Caco-2 (cell line): ENCODE data around the gene RNF186. TPM values are rescaled to one million over a fixed set of nuclear protein-coding genes. Genes with fewer than 3 reads are reported as not detected.

Experiments
- BruUV-seq: library from RNA; stranded (reverse); fragments of 400-500 nt; replicated peaks from 2 replicates; lab custom pipeline; 2021; lab: Mats Ljungman, UMichigan
- CTCF ChIA-PET: fragments of 300-600 bp; sonication (Branson Sonifier 250); formaldehyde crosslinking; loops from one replicate; lab custom pipeline; 2022; ENCODE audit warnings: antibody characterized with exemption; lab: Charles Lee
- POLR2A ChIA-PET: fragments of 300-600 bp; sonication (Branson Sonifier 250); formaldehyde crosslinking; loops from one replicate; lab custom pipeline; 2022; ENCODE audit warnings: antibody characterized with exemption; lab: Charles Lee
- DNase-seq, 2 experiments: peaks; one replicate each; pipeline versions ENCODE4 v3.0.0 to v3.0.0-alpha.2; 2020 to 2022
- H3K27me3 ChIP-seq: replicated peaks from 2 replicates; pipeline ENCODE4 v1.6.0; 2011; ENCODE audit warnings: low read length; ENCODE audit not compliant: control insufficient read depth, insufficient read depth
- H3K36me3 ChIP-seq: 2 replicates; pipeline ENCODE4 v1.5.1; 2011; ENCODE audit warnings: low read length; ENCODE audit not compliant: control insufficient read depth, insufficient read depth
- H3K4me1 ChIP-seq: fragments of 250-450 bp; sonication (Bioruptor Pico); 2 replicates; pipeline ENCODE4 v1.5.1; 2020; ENCODE audit warnings: mild to moderate bottlenecking
- H3K4me3 ChIP-seq: 2 replicates; pipeline ENCODE4 v1.5.1; 2011; ENCODE audit warnings: low read depth, mild to moderate bottlenecking, control low read depth, low read length
- H3K9me3 ChIP-seq: fragments of 250-450 bp; sonication (Bioruptor Pico); 2 replicates; pipeline ENCODE4 v1.5.1; 2020; ENCODE audit warnings: mild to moderate bottlenecking, moderate library complexity
- H3K27ac Mint-ChIP-seq: one replicate; pipeline ENCODE4 v1.8.0; 2022; ENCODE audit warnings: mixed read lengths; ENCODE audit not compliant: unreplicated experiment
- H3K27me3 Mint-ChIP-seq: one replicate; pipeline ENCODE4 v1.8.0; 2022; ENCODE audit warnings: mixed read lengths; ENCODE audit not compliant: insufficient read depth, unreplicated experiment
- H3K36me3 Mint-ChIP-seq: one replicate; pipeline ENCODE4 v1.8.0; 2022; ENCODE audit warnings: mild to moderate bottlenecking, mixed read lengths; ENCODE audit not compliant: insufficient read depth, unreplicated experiment
- H3K4me1 Mint-ChIP-seq: one replicate; pipeline ENCODE4 v1.8.0; 2022; ENCODE audit warnings: low read depth, mixed read lengths; ENCODE audit not compliant: unreplicated experiment
- H3K4me3 Mint-ChIP-seq: one replicate; pipeline ENCODE4 v1.8.0; 2022; ENCODE audit warnings: mild to moderate bottlenecking, moderate library complexity, mixed read lengths; ENCODE audit not compliant: unreplicated experiment
- H3K9me3 Mint-ChIP-seq: one replicate; pipeline ENCODE4 v1.8.0; 2022; ENCODE audit warnings: mixed read lengths; ENCODE audit not compliant: unreplicated experiment
- intact Hi-C: fragments of 100-400 bp; cut with micrococcal nuclease; formaldehyde crosslinking; loops from one replicate; pipeline ENCODE4 v1.10.0; 2022; ENCODE audit not compliant: unreplicated experiment
- total RNA-seq: library from RNA; stranded (reverse); gene quantifications from 2 replicates; pipeline ENCODE4 v1.2.3, GENCODE V29; 2022
- TF ChIP-seq, protein P1 (sequence below), 2 experiments: fragments of 200-600 bp in 1 of 2; IDR thresholded peaks; 1 replicate in 1 of 2; 2 replicates in 1 of 2; pipeline versions ENCODE4 v1.5.1 to v1.8.0; 2011 to 2022; ENCODE audit warnings: antibody characterized with exemption in 1 of 2, control low read depth in 1 of 2, inconsistent platforms in 1 of 2, low read depth in 1 of 2, low read length in 1 of 2, mild to moderate bottlenecking in 1 of 2, moderate library complexity in 1 of 2; ENCODE audit not compliant: insufficient read depth in 1 of 2, severe bottlenecking in 1 of 2, unreplicated experiment in 1 of 2

RNF186 gene
- total RNA-seq, 1 experiment from 2014 or later: not detected

- Mint-ChIP-seq H3K9me3 (no peaks in the 10 kb centered on the region), H3K27ac (no peak overlapping the region), H3K4me1 (no peaks in the 10 kb centered on the region), H3K27me3 (peaks cover 2% of the 10 kb centered on the region), H3K36me3 (no peaks in the 10 kb centered on the region), H3K4me3 (no peak overlapping the region)
- Histone ChIP-seq H3K36me3 (no peaks in the 10 kb centered on the region), H3K4me1 (no peaks in the 10 kb centered on the region), H3K27me3 (no peaks in the 10 kb centered on the region), H3K9me3 (no peaks in the 10 kb centered on the region), H3K4me3 (no peak overlapping the region)
- intact Hi-C loops: no loop called here
- no TSS peak for BruUV-seq
- POLR2A ChIA-PET: no interaction called here
- CTCF ChIA-PET: no interaction called here
- TF ChIP-seq, protein P1, sequence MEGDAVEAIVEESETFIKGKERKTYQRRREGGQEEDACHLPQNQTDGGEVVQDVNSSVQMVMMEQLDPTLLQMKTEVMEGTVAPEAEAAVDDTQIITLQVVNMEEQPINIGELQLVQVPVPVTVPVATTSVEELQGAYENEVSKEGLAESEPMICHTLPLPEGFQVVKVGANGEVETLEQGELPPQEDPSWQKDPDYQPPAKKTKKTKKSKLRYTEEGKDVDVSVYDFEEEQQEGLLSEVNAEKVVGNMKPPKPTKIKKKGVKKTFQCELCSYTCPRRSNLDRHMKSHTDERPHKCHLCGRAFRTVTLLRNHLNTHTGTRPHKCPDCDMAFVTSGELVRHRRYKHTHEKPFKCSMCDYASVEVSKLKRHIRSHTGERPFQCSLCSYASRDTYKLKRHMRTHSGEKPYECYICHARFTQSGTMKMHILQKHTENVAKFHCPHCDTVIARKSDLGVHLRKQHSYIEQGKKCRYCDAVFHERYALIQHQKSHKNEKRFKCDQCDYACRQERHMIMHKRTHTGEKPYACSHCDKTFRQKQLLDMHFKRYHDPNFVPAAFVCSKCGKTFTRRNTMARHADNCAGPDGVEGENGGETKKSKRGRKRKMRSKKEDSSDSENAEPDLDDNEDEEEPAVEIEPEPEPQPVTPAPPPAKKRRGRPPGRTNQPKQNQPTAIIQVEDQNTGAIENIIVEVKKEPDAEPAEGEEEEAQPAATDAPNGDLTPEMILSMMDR (IDR thresholded peaks at IDR 0.05; ENCODE audit: insufficient read depth in 1 of 2, low read depth in 1 of 2, low read length in 1 of 2, severe bottlenecking in 1 of 2, unreplicated experiment in 1 of 2): no peak
- no peak for DNase-seq
Measured at GRCh38 chr1:19831441-19831840, 16.4 kb upstream of the RNF186 start.

DNA sequence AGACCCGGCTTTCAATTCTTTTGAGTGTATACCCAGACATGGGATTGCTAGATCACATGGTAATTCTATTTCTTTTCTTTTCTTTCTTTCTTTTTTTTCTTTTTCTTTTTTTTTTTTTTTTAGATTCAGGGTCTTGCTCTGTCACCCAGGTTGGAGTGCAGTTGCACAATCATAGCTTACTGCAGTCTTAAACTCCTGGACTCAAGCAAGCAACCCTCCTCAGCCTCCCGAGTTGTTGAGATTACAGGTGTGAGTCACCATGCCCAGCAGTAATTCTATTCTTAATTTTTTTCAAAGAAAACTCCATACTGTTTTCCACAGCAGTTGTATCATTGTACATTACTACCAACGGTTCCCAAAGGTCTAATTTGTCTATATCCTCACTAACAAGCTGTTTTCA is 13.5 kb upstream of the RNF186 start:
- TF ChIP-seq, protein P1 (IDR thresholded peaks at IDR 0.05; ENCODE audit: insufficient read depth in 1 of 2, low read depth in 1 of 2, low read length in 1 of 2, severe bottlenecking in 1 of 2, unreplicated experiment in 1 of 2): no peak
- no peak overlapping the region for H3K4me3 ChIP-seq
- Mint-ChIP-seq H3K4me1 (peaks cover 11% of the 10 kb centered on the region), H3K4me3 (no peak overlapping the region), H3K9me3 (no peaks in the 10 kb centered on the region), H3K27ac (no peak overlapping the region), H3K36me3 (no peaks in the 10 kb centered on the region), H3K27me3 (no peaks in the 10 kb centered on the region)
- DNase-seq: no peak
- H3K4me1 ChIP-seq: no peaks in the 10 kb centered on the region
- H3K9me3 ChIP-seq: no peaks in the 10 kb centered on the region
- H3K36me3 ChIP-seq: no peaks in the 10 kb centered on the region
- intact Hi-C loops: no loop called here
- ChIA-PET POLR2A (no interaction called here), CTCF (no interaction called here)
- H3K27me3 ChIP-seq: no peaks in the 10 kb centered on the region
- BruUV-seq: no TSS peak

GRCh38 chr1:19825298-19825697 is 10.2 kb upstream of the RNF186 start:
- no peak for DNase-seq
- Mint-ChIP-seq H3K27ac (no peak overlapping the region), H3K27me3 (no peaks in the 10 kb centered on the region), H3K4me1 (peaks cover 11% of the 10 kb centered on the region), H3K9me3 (no peaks in the 10 kb centered on the region), H3K4me3 (no peak overlapping the region), H3K36me3 (no peaks in the 10 kb centered on the region)
- POLR2A ChIA-PET: no interaction called here
- CTCF ChIA-PET: no interaction called here
- Histone ChIP-seq H3K27me3 (no peaks in the 10 kb centered on the region), H3K9me3 (no peaks in the 10 kb centered on the region), H3K4me3 (no peak overlapping the region), H3K4me1 (no peaks in the 10 kb centered on the region), H3K36me3 (no peaks in the 10 kb centered on the region)
- intact Hi-C loops: no loop called here
- TF ChIP-seq, protein P1 (IDR thresholded peaks at IDR 0.05; ENCODE audit: insufficient read depth in 1 of 2, low read depth in 1 of 2, low read length in 1 of 2, severe bottlenecking in 1 of 2, unreplicated experiment in 1 of 2): no peak
- BruUV-seq: no TSS peak
